ENCODE measurements around the gene SUSD2. TPM values are rescaled to one million over a fixed set of nuclear protein-coding genes. Genes with fewer than 3 reads are reported as not detected.

The SUSD2 gene
- polyA plus RNA-seq, 1 donor (not counting 4 experiments of a cell fraction or from before 2014, with no cell fraction given) = 0.01 TPM

GRCh38 chr22:24232124-24232523 is 50.8 kb downstream of the SUSD2 start:
- no peaks in the 10 kb centered on the region for H3K79me2 ChIP-seq (ENCODE audit: control insufficient read depth, insufficient read depth, low read length)
- FAIRE-seq (no peak), DNase-seq (ENCODE audit: low read depth, low spot score) (no peak)
- no peaks in the 10 kb centered on the region for H3K27me3 ChIP-seq (ENCODE audit: control insufficient read depth, extremely low read depth, insufficient read depth, low read length)
- H3K27ac ChIP-seq (ENCODE audit: control insufficient read depth, insufficient read depth, low read length) = no peak overlapping the region
- H3K9me3 ChIP-seq (ENCODE audit: control insufficient read depth, low read depth, low read length) = no peaks in the 10 kb centered on the region
- H3K4me1 ChIP-seq (ENCODE audit: control insufficient read depth, extremely low read depth, insufficient read depth, low read length) = no peaks in the 10 kb centered on the region
- H4K20me1 ChIP-seq (ENCODE audit: control insufficient read depth, extremely low read depth, insufficient read depth, low read length) = no peaks in the 10 kb centered on the region
- no peak overlapping the region for H3K4me3 ChIP-seq (ENCODE audit: control insufficient read depth in 2 of 3, extremely low read depth in 1 of 3, insufficient read depth in 2 of 3, low read depth in 1 of 3, low read length in 3 of 3)
- no peak overlapping the region for H3K4me2 ChIP-seq (ENCODE audit: control insufficient read depth, extremely low read depth, insufficient read depth, low read depth, low read length)
- TF ChIP-seq EZH2 (IDR thresholded peaks at IDR 0.05; ENCODE audit: low read length) = no peak
- TF ChIP-seq, protein P1, sequence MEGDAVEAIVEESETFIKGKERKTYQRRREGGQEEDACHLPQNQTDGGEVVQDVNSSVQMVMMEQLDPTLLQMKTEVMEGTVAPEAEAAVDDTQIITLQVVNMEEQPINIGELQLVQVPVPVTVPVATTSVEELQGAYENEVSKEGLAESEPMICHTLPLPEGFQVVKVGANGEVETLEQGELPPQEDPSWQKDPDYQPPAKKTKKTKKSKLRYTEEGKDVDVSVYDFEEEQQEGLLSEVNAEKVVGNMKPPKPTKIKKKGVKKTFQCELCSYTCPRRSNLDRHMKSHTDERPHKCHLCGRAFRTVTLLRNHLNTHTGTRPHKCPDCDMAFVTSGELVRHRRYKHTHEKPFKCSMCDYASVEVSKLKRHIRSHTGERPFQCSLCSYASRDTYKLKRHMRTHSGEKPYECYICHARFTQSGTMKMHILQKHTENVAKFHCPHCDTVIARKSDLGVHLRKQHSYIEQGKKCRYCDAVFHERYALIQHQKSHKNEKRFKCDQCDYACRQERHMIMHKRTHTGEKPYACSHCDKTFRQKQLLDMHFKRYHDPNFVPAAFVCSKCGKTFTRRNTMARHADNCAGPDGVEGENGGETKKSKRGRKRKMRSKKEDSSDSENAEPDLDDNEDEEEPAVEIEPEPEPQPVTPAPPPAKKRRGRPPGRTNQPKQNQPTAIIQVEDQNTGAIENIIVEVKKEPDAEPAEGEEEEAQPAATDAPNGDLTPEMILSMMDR (optimal IDR thresholded peaks at IDR 0.05 in 1 of 3, IDR thresholded peaks at IDR 0.05 in 1 of 3, conservative IDR thresholded peaks at IDR 0.05 in 1 of 3; ENCODE audit: extremely low read depth in 1 of 3, insufficient read depth in 2 of 3, low read length in 3 of 3) = no peak
- no peaks in the 10 kb centered on the region for H3K36me3 ChIP-seq (ENCODE audit: control insufficient read depth in 2 of 2, extremely low read depth in 1 of 2, insufficient read depth in 2 of 2, low read length in 2 of 2)
- no peak overlapping the region for H2AFZ ChIP-seq (ENCODE audit: control insufficient read depth, low read length)
- dilution Hi-C loops (cut with MboI; ENCODE audit: extremely low pct_ligation_motif_present, low sequenced_read_pairs) = no loop called here
- H3K9ac ChIP-seq (ENCODE audit: control insufficient read depth, extremely low read depth, insufficient read depth, low read length) = no peak overlapping the region
- H3K9me1 ChIP-seq (ENCODE audit: control insufficient read depth, extremely low read depth, insufficient read depth, low read length) = no peaks in the 10 kb centered on the region

DNA sequence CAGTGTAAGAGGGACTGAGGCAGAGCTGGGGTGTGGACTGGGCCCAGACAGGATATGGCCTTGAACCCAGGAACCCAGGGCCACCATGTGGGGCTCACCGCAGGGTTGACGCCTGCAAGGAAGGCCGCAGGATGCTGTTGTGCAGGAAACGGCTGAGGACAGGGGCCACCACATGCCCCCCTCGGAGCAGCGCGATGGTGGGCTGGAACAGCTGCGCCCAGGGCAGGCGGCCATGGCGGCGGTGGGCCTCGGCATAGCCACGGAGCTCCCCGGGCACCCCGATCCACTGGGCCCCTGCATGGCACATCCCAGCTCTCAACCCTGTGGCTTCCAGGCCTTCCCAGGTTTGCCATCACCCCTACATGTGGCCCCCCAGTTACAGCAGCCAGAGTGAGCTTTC is 51.4 kb downstream of the SUSD2 start:
- no peak for DNase-seq (ENCODE audit: low read depth, low spot score)
- H2AFZ ChIP-seq (ENCODE audit: control insufficient read depth, low read length) = no peak overlapping the region
- H3K79me2 ChIP-seq (ENCODE audit: control insufficient read depth, insufficient read depth, low read length) = no peaks in the 10 kb centered on the region
- H3K4me1 ChIP-seq (ENCODE audit: control insufficient read depth, extremely low read depth, insufficient read depth, low read length) = no peaks in the 10 kb centered on the region
- no peak overlapping the region for H3K27ac ChIP-seq (ENCODE audit: control insufficient read depth, insufficient read depth, low read length)
- no peaks in the 10 kb centered on the region for H3K36me3 ChIP-seq (ENCODE audit: control insufficient read depth in 2 of 2, extremely low read depth in 1 of 2, insufficient read depth in 2 of 2, low read length in 2 of 2)
- dilution Hi-C loops (cut with MboI; ENCODE audit: extremely low pct_ligation_motif_present, low sequenced_read_pairs) = no loop called here
- H3K9me3 ChIP-seq (ENCODE audit: control insufficient read depth, low read depth, low read length) = no peaks in the 10 kb centered on the region
- H3K4me3 ChIP-seq (ENCODE audit: control insufficient read depth in 2 of 3, extremely low read depth in 1 of 3, insufficient read depth in 2 of 3, low read depth in 1 of 3, low read length in 3 of 3) = no peak overlapping the region
- H3K4me2 ChIP-seq (ENCODE audit: control insufficient read depth, extremely low read depth, insufficient read depth, low read depth, low read length) = no peak overlapping the region
- no peaks in the 10 kb centered on the region for H4K20me1 ChIP-seq (ENCODE audit: control insufficient read depth, extremely low read depth, insufficient read depth, low read length)
- no peak for FAIRE-seq
- H3K27me3 ChIP-seq (ENCODE audit: control insufficient read depth, extremely low read depth, insufficient read depth, low read length) = no peaks in the 10 kb centered on the region
- H3K9ac ChIP-seq (ENCODE audit: control insufficient read depth, extremely low read depth, insufficient read depth, low read length) = no peak overlapping the region
- no peaks in the 10 kb centered on the region for H3K9me1 ChIP-seq (ENCODE audit: control insufficient read depth, extremely low read depth, insufficient read depth, low read length)
- no peak for TF ChIP-seq EZH2 (IDR thresholded peaks at IDR 0.05; ENCODE audit: low read length)
- TF ChIP-seq, protein P1 (optimal IDR thresholded peaks at IDR 0.05 in 1 of 3, IDR thresholded peaks at IDR 0.05 in 1 of 3, conservative IDR thresholded peaks at IDR 0.05 in 1 of 3; ENCODE audit: extremely low read depth in 1 of 3, insufficient read depth in 2 of 3, low read length in 3 of 3) = no peak

All from keratinocyte (primary cell).